Measurements from ENCODE around the gene HS1BP3. TPM values are rescaled to one million over a fixed set of nuclear protein-coding genes. Genes with fewer than 3 reads are reported as not detected.

Gene HS1BP3
- total and polyA plus RNA-seq, 2 donors (not counting 3 experiments of a cell fraction or from before 2014, with no cell fraction given): 27.4 to 33.1 TPM

DNA sequence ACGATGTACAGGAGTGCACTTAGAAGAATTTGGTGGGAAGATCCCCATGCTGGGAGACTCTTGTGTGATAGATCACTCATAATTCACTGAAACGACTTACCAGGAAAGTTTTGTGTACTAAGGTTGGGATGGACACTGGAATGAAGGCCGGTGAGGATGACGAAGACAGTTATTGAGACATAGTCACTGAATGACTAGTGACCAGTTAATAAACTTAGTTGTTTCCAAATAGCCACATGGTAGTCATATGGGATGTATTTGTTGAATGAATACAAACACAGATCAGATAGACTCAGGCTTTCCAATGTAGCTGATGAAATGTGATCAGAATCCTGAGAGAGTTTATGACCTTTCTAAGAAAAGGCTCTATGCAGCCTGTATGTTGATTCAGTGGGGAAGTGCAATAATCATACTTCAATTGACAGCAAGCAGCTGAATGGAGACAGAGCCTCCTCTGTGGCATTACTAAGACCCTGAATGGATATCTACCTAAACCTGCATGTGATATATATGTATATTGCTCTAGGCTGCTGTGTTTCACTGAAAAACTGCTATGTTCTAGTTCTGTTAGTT, 36.4 kb upstream of the HS1BP3 start:
- no peaks in the 10 kb centered on the region for H3K9me3 ChIP-seq (replicated peaks; ENCODE audit: control insufficient read depth, insufficient read depth, low read length)
- peaks cover 4% of the 10 kb centered on the region for H3K4me1 ChIP-seq (ENCODE audit: control insufficient read depth, extremely low read depth, insufficient read depth, low read length)
- DNase-seq (ENCODE audit: low read depth, low spot score) (no peak), FAIRE-seq (no peak)
- H3K79me2 ChIP-seq (ENCODE audit: control insufficient read depth, insufficient read depth, low read length): no peaks in the 10 kb centered on the region
- BruUV-seq (replicated peaks): no TSS peak
- no peaks in the 10 kb centered on the region for H3K27me3 ChIP-seq (ENCODE audit: control insufficient read depth in 2 of 2, insufficient read depth in 2 of 2, low read length in 2 of 2)
- no peak overlapping the region for H3K9ac ChIP-seq (replicated peaks; ENCODE audit: extremely low read depth, insufficient read depth, low read length)
- H3K36me3 ChIP-seq (ENCODE audit: control insufficient read depth in 2 of 2, extremely low read depth in 1 of 2, insufficient read depth in 2 of 2, low read length in 2 of 2): peaks cover 0 to 3% of the 10 kb centered on the region in 2 experiments
- H2AFZ ChIP-seq (ENCODE audit: low read depth, low read length): no peak overlapping the region
- intact Hi-C loops (cut with micrococcal nuclease): no loop called here
- POLR2A ChIA-PET: no interaction called here
- TF ChIP-seq POLR2AphosphoS5 (IDR thresholded peaks at IDR 0.05; ENCODE audit: insufficient read depth, low read depth, low read length) (no peak), MYC (IDR thresholded peaks at IDR 0.05; ENCODE audit: low read depth, low read length) (no peak), FOS (IDR thresholded peaks at IDR 0.05; ENCODE audit: borderline replicate concordance, insufficient read depth, low read length) (no peak), JUN (IDR thresholded peaks at IDR 0.05; ENCODE audit: borderline replicate concordance, insufficient read depth, insufficient read length, low read depth) (no peak)
- TF ChIP-seq, protein P1, sequence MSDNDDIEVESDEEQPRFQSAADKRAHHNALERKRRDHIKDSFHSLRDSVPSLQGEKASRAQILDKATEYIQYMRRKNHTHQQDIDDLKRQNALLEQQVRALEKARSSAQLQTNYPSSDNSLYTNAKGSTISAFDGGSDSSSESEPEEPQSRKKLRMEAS (IDR thresholded peaks at IDR 0.05; ENCODE audit: insufficient read depth, insufficient read length): no peak
- CTCF ChIA-PET: interaction anchor here (0.6 to 1.7 kb wide), 2 partner anchors 12 to 26 kb away, joined by 3 to 5 read pairs; no protein-coding TSS in a partner anchor
- no peak overlapping the region for H3K4me2 ChIP-seq (ENCODE audit: insufficient read depth, low read length)
- no peak overlapping the region for H3K4me3 ChIP-seq (replicated peaks in 1 of 3; ENCODE audit: insufficient read depth in 1 of 3, low read depth in 1 of 3, low read length in 3 of 3)
- no peak overlapping the region for H3K27ac ChIP-seq (ENCODE audit: insufficient read depth, low read depth, low read length)
- dilution Hi-C loops (cut with MboI; ENCODE audit: extremely low pct_ligation_motif_present, low sequenced_read_pairs): no loop called here
- no peaks in the 10 kb centered on the region for H4K20me1 ChIP-seq (replicated peaks; ENCODE audit: control insufficient read depth, extremely low read depth, insufficient read depth, low read length)
- no peaks in the 10 kb centered on the region for H3K9me1 ChIP-seq (replicated peaks; ENCODE audit: control insufficient read depth, extremely low read depth, insufficient read depth, low read length)

DNA sequence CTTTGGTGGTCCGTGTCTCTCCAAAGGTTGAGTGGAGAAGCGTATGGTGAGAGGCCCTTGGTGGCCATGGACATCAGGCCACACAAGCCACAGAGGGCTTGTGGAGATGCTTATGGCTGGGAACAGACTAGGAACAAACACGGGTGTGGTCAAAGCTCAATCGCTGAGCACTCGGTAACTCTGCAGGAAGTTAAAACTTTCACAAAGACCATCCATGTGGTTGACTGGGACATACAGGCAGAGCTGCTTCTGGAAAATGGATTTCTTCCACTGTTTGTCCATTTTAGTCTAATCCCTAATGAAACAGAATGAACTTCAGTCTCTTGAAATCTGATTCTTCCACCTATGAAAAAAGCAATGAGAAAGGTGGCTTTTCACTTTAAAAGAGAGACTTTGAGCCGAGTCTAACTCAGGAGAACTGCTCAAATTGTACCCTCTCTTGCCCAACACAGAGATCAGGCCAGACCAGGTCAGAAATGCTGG, 33.7 kb upstream of the HS1BP3 start:
- no peak for TF ChIP-seq CTCF (IDR thresholded peaks at IDR 0.05; ENCODE audit: extremely low read depth in 1 of 2, insufficient read depth in 1 of 2, low read depth in 1 of 2, low read length in 2 of 2)
- TF ChIP-seq FOS (IDR thresholded peaks at IDR 0.05; ENCODE audit: borderline replicate concordance, insufficient read depth, low read length): no peak
- TF ChIP-seq, protein P1 (IDR thresholded peaks at IDR 0.05; ENCODE audit: insufficient read depth, insufficient read length): no peak
- TF ChIP-seq EZH2 (IDR thresholded peaks at IDR 0.05; ENCODE audit: borderline replicate concordance, low read depth, low read length, severe bottlenecking): no peak
- TF ChIP-seq MYC (IDR thresholded peaks at IDR 0.05; ENCODE audit: low read depth, low read length): no peak
- Histone ChIP-seq H3K4me1 (ENCODE audit: control insufficient read depth, extremely low read depth, insufficient read depth, low read length) (peaks cover 5% of the 10 kb centered on the region), H3K4me3 (replicated peaks in 1 of 3; ENCODE audit: insufficient read depth in 1 of 3, low read depth in 1 of 3, low read length in 3 of 3) (no peak overlapping the region), H3K36me3 (ENCODE audit: control insufficient read depth in 2 of 2, extremely low read depth in 1 of 2, insufficient read depth in 2 of 2, low read length in 2 of 2) (peaks cover 0 to 7% of the 10 kb centered on the region in 2 experiments), H3K9ac (replicated peaks; ENCODE audit: extremely low read depth, insufficient read depth, low read length) (no peak overlapping the region), H4K20me1 (replicated peaks; ENCODE audit: control insufficient read depth, extremely low read depth, insufficient read depth, low read length) (no peaks in the 10 kb centered on the region), H3K9me1 (replicated peaks; ENCODE audit: control insufficient read depth, extremely low read depth, insufficient read depth, low read length) (no peaks in the 10 kb centered on the region), H3K9me3 (replicated peaks; ENCODE audit: control insufficient read depth, insufficient read depth, low read length) (no peaks in the 10 kb centered on the region), H3K79me2 (ENCODE audit: control insufficient read depth, insufficient read depth, low read length) (no peaks in the 10 kb centered on the region), H3K4me2 (ENCODE audit: insufficient read depth, low read length) (no peak overlapping the region), H3K27me3 (ENCODE audit: control insufficient read depth in 2 of 2, insufficient read depth in 2 of 2, low read length in 2 of 2) (no peaks in the 10 kb centered on the region), H3K27ac (ENCODE audit: insufficient read depth, low read depth, low read length) (no peak overlapping the region), H2AFZ (ENCODE audit: low read depth, low read length) (no peak overlapping the region)
- POLR2A ChIA-PET: no interaction called here
- no peak for FAIRE-seq
- CTCF ChIA-PET: interaction anchor here (1.3 to 2.9 kb wide), 5 partner anchors 9 to 278 kb away, joined by 4 to 17 read pairs (median 5); no protein-coding TSS in a partner anchor
- intact Hi-C loops (cut with micrococcal nuclease): loop anchor here (5.0 kb wide), 2 partner anchors 138 to 233 kb away; partner anchors contain the start of gene LDAH
- dilution Hi-C loops (cut with MboI; ENCODE audit: extremely low pct_ligation_motif_present, low sequenced_read_pairs): no loop called here
- no peak for DNase-seq (ENCODE audit: low read depth, low spot score)
- no TSS peak for BruUV-seq (replicated peaks)
